Bone marrow (tissue), 2 donors: ENCODE results near the gene XPNPEP1.

Experiments
- DNase-seq, 2 donors: peaks; one replicate each; lab custom pipeline; 2025; lab: John Stamatoyannopoulos, UW

XPNPEP1 gene

DNA sequence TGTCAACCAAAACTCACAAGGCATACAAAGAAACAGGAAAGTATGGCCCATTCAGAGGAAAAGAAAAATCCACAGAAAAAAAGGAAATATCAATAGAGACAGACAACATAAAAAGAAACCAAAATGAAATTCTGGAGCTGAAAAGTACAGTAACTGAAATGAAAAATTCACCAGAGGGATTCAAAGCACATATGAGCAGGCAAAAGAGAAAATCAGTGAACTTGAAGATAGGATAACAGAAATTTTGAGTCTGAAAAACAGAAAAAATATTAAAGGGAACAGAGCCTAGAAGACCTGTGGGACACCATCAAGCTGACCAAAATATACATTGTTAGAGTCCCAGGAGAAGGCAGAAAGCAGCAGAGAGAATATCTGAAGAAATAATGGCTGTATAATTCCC is 60.6 kb downstream of the XPNPEP1 start:
- no peak for DNase-seq

- no peak for DNase-seq
Measured at GRCh38 chr10:109862041-109862440, 61.3 kb downstream of the XPNPEP1 start.

DNA sequence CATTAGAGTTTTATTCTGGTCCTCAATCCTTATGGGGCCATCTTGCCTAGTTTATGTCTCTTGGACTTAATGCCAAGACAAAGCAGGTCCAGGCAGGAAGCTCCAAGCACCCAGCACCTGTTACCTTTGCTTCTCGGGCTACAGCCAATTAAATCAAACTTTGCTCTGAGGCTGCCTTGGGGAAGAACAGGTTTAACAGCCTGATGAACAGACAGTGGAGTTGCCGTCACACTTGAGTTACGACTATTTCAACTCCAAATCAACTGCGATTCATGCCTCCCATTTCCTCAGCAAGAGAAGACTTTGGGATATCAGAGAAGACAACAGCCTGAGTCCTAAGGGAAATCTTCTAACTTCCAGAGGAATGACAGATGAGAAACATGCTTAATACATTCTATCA is 62.2 kb downstream of the XPNPEP1 start:
- no peak for DNase-seq

DNA sequence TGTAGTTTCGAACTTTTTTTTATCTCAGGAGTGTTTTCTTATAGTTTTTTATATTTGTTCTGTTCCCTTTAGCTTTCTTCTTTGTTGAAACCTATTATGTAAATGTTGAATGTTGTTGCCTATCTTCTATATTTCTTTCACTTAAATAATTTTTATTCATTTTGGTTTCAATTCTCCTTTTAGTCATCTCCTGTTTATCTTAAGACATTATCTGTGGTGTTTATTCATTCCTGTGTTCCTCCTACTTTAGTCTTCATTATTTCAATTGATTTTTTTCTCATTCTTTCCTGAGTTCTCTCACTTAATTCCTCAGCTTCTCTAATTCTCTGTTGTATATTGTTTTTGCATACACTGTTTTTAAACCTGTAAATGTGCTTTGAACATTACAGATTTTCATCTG is 64.1 kb downstream of the XPNPEP1 start:
- no peak for DNase-seq

DNA sequence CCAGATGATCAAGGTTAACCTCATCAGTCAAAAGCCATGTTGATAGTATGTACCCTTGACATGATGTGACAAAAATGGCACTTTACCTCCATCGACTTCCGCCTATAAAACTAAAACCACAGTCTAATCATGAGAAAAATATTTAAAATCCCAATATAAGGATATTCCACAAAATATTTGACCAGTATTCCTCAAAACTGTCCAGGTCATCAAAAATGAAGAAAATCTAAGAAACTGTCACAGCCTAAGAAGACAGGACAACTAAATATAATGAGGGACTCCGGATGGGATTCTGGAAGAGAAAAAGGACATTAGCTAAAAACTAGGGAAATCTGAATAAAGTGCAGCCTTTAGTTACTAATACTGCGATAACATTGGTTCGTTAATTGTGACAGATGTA is 67.6 kb downstream of the XPNPEP1 start:
- no peak for DNase-seq

DNA sequence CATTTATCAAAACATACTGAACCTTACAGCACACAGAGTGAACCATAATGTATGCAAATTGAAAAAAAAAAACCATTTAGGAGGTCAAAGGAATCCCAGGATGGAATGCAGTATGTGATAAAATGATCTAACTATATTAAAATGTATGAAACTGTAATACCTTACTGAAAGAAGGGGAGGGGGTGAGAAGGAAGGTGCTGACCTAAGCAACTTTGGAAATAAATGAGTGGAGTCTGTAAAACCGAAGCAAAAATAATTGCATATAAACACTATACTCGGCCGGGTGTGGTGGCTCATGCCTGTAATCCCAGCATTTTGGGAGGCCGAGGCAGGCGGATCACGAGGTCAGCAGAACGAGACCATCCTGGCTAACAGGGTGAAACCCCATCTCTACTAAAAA is 69.4 kb downstream of the XPNPEP1 start:
- no peak for DNase-seq

DNA sequence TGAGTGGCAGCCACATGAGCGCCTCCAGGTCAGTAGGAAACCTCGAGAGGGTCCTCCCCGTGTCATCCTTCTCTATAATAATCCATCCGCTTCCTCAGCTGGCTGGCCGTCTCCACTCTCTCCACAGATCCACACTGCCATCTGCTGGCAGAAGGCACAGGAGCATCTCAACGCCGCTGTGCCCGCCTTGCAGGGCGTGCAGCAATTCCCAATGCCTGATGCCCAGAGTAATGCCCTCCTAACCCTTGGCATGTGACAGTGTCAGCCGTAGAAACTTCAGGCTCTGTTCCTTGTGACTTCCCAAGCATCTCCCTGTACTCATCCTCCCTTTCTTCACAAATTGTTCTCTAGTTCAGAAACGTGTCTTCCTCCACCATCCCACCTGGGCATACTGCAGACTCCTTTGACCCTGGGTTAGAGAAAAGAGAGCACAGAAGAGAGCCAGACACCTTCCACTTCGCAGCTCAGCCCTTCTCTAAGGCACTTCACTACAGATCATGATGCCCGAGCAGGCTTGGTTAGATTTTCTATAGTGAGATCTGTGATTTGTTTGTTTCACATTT is 70.8 kb downstream of the XPNPEP1 start:
- peak; percentile 28 to 36 for DNase-seq

DNA sequence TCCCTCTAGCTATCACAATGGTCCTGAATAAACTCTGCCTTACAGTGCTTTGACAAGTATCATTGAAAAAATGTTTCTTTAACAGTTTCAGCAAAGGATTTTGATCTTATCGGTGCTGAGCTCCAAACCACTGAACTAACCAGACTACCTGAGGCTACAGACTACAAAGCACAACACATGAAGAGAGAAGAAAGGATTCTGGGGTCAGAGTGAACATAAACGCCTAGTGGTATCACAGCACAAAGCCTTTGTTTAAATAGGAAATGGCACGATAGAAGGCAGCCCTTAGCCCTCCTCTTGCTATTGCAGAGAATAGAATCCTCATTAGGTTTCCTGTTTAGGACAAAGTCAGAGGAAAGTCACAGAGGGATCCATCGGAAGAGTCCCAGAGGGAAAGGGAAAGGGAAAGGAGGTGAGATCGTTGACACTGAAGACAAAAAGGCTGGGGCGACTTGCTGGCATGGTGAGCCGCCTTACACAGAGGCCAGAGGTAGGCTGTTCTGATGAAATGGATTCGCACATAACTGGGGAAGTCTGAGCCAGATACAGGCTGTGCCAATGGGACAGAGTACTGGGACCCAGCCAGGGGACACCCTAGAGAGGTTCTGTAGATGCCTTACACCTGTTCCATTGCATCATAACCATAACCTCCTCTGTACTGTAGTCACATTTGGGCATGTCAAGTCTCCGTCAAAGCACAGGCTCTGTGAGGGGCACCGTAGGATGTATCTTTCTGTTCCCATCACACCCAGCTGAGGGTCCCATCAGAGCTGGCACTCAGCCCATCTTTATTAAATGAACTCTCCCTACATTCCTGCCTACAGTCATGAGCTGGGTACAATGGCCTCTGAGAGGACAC is 71.5 kb downstream of the XPNPEP1 start:
- no peak for DNase-seq

DNA sequence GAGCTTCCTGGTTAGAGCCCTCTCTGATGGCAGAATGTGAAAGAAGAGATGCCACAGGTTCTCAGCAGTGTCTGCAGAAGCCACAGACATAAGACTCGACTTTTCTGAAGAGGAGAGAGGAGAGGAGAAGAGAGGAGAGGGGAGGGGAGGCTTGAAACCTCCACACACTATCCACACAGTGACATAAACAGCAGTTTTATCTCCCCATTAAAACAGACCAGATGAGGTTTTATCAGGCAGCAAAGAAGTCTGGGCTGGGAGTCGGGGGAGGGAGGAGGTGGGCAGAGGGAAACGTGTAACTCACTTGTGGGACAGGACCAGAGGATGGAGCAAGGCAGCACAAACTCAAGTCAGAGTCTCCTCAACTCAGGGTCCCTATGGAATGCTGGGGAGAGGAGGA is 76.5 kb downstream of the XPNPEP1 start:
- DNase-seq = no peak

DNA sequence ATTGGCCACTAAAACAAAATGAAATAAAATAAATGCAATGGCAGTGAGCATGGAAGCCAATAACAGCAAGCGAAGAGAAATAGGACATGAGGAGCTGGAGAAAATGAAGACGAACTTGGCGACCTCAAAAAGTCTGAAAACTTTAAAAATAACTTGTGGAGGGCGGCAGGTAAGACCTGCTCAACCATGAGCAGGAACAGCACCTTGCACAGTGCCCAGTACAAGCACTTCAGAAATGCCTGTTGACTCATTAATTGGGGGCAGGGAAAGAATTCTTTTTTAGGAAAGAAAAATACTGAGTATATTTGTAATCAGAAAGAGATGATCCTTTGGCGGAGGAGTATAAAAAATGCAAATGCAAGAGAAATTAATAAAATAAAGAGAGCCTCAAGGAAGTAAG is 78.0 kb downstream of the XPNPEP1 start:
- no peak for DNase-seq

GRCh38 chr10:109838592-109839244 is 84.6 kb downstream of the XPNPEP1 start:
- DNase-seq = no peak

- DNase-seq = no peak
Measured at GRCh38 chr10:109837384-109837783, 85.9 kb downstream of the XPNPEP1 start.

- DNase-seq = no peak
Measured at GRCh38 chr10:109835257-109835656, 88.1 kb downstream of the XPNPEP1 start.

DNA sequence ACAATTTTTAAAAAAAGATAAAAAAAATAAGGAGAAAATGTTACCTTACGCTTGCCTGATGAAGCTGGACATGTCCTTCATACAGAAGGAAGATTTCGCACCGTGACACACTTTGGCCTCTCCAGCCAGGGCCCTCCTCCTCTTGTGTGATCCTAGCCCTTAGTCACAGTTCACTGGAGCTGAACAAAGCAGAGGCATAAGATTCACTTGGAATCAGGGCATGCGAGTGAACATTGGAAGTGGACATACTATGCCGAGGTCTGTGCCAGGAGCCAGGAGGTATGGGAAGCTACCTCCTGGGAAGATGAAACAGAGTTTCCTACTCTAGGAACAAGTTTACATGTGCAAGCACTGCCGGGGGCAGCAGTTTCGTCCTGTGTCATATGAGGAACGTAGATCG is 91.5 kb downstream of the XPNPEP1 start:
- DNase-seq = no peak

GRCh38 chr10:109824206-109824605 is 99.1 kb downstream of the XPNPEP1 start:
- DNase-seq = no peak

DNA sequence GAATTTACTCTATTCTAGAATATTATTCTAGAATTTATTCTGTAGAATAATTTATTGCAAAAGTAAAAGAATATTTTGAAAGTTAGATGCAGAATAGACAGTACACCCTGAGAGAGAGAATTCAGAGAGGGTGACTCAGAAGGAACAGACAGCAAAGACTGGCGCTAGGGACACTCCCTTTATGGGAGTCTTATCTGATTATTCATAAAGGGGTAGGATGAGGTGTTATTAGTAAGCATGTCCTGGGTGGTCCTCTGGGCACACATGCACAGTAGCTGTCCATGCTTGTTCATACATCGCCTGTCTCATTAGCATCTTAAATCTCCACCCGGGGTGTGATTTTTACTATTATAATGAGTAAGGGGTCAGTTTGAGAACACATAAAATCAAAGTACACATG is 100.1 kb downstream of the XPNPEP1 start:
- DNase-seq = no peak

GRCh38 chr10:109821672-109822071 is 101.6 kb downstream of the XPNPEP1 start:
- no peak for DNase-seq

- DNase-seq = no peak
Measured at GRCh38 chr10:109820620-109821405, 102.5 kb downstream of the XPNPEP1 start.

GRCh38 chr10:109819807-109820206 is 103.5 kb downstream of the XPNPEP1 start:
- no peak for DNase-seq
